GM10266 (cell line): ENCODE measurements around the gene MACROD2.

Source experiments
- DNase-seq: peaks from one replicate; pipeline ENCODE4 v3.0.0; 2012; ENCODE audit errors: extremely low spot score
- CTCF ChIP-seq: IDR thresholded peaks from 2 replicates; pipeline ENCODE4 v1.5.1; 2012; ENCODE audit warnings: mild to moderate bottlenecking, low read depth; ENCODE audit not compliant: control insufficient read depth, insufficient read depth; ENCODE audit errors: missing control alignments

The MACROD2 gene

GRCh38 chr20:15600565-15600964, 1605.2 kb downstream of the MACROD2 start:
- no peak for TF ChIP-seq CTCF
- DNase-seq: no peak

- TF ChIP-seq CTCF: no peak
- DNase-seq: no peak
Measured at GRCh38 chr20:15603506-15603905, 1608.2 kb downstream of the MACROD2 start.

GRCh38 chr20:15603978-15604805, 1608.9 kb downstream of the MACROD2 start:
- DNase-seq: no peak
- TF ChIP-seq CTCF: no peak

- no peak for TF ChIP-seq CTCF
- DNase-seq: no peak
Measured at GRCh38 chr20:15609921-15610320, 1614.6 kb downstream of the MACROD2 start.

GRCh38 chr20:15610787-15611186, 1615.5 kb downstream of the MACROD2 start:
- no peak for TF ChIP-seq CTCF

GRCh38 chr20:15611541-15611940, 1616.2 kb downstream of the MACROD2 start:
- DNase-seq: no peak
- TF ChIP-seq CTCF: no peak

More at GRCh38 chr20:15610787-15611186, 1615.5 kb downstream of the MACROD2 start:
- no peak for DNase-seq

- no peak for TF ChIP-seq CTCF
- DNase-seq: no peak
Measured at GRCh38 chr20:15612198-15612597, 1616.9 kb downstream of the MACROD2 start.
